ENCODE data around the gene SEL1L3.

GRCh38 chr4:25900310-25900709 lies 37.5 kb upstream of the SEL1L3 start:
- TF ChIP-seq CTCF (IDR thresholded peaks at IDR 0.05) (no peak), POLR2A (IDR thresholded peaks at IDR 0.05) (no peak)
